Keratinocyte (primary cell): ENCODE measurements around the gene RIT1.

Experiments used
- EZH2 ChIP-seq: IDR thresholded peaks from one replicate; pipeline ENCODE4 v1.6.1; 2012; ENCODE audit warnings: inconsistent platforms, mild to moderate bottlenecking, low read length, moderate library complexity
- TF ChIP-seq, protein P1 (sequence below), 3 experiments: IDR thresholded peaks in 1 of 3; conservative IDR thresholded peaks in 1 of 3; optimal IDR thresholded peaks in 1 of 3; 2 replicates in 2 of 3; 3 replicates in 1 of 3; pipeline versions ENCODE3 to v1.5.1; 2011; ENCODE audit warnings: low read length in 3 of 3, mild to moderate bottlenecking in 3 of 3, moderate library complexity in 2 of 3, control low read depth in 1 of 3, inconsistent platforms in 1 of 3; ENCODE audit not compliant: insufficient read depth in 2 of 3; ENCODE audit errors: extremely low read depth in 1 of 3

DNA sequence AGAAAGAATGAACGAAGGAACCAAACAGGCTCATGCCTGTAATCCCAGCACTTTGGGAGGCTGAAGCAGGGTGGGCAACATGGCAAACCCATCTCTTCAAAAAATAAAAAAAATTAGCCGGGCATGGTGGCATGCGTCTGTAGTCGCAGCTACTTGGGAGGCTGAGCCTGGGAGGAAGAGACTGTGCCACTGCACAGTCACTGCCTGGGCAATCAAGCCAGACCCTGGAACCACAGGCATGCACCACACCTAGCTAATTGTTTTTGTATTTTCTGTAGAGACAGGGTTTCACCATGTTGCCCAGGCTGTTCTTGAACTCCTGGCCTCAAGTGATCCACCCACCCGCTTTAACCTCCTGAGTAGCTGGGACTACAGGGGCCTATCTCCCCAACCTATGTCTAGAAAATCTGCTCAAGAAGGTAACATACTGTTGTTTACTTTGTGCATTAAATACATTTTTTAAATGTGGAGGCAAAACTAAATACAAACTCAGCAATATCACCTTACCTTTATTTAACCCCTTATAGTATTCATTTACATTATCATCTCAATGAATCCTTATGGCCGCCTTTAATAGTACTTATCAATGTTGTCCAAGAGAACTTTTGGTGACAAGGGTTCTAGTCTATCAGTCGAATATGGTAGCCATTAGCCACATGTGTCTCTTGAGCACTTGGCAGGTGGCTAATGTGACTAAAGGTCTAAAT lies 20.3 kb upstream of the RIT1 start:
- TF ChIP-seq, protein P1, sequence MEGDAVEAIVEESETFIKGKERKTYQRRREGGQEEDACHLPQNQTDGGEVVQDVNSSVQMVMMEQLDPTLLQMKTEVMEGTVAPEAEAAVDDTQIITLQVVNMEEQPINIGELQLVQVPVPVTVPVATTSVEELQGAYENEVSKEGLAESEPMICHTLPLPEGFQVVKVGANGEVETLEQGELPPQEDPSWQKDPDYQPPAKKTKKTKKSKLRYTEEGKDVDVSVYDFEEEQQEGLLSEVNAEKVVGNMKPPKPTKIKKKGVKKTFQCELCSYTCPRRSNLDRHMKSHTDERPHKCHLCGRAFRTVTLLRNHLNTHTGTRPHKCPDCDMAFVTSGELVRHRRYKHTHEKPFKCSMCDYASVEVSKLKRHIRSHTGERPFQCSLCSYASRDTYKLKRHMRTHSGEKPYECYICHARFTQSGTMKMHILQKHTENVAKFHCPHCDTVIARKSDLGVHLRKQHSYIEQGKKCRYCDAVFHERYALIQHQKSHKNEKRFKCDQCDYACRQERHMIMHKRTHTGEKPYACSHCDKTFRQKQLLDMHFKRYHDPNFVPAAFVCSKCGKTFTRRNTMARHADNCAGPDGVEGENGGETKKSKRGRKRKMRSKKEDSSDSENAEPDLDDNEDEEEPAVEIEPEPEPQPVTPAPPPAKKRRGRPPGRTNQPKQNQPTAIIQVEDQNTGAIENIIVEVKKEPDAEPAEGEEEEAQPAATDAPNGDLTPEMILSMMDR (optimal IDR thresholded peaks at IDR 0.05 in 1 of 3, IDR thresholded peaks at IDR 0.05 in 1 of 3, conservative IDR thresholded peaks at IDR 0.05 in 1 of 3; ENCODE audit: extremely low read depth in 1 of 3, insufficient read depth in 2 of 3, low read length in 3 of 3): no peak
- TF ChIP-seq EZH2: no peak
